ENCODE data around the gene FER. TPM values are rescaled to one million over a fixed set of nuclear protein-coding genes. Genes with fewer than 3 reads are reported as not detected.

Gene FER
- total and polyA plus RNA-seq, 10 of the 15 experiments (the other 5 are each of a cell fraction or from before 2014, with no cell fraction given): 4.4 to 19.1 (median 9.6) TPM

GRCh38 chr5:109099081-109099480, 351.4 kb downstream of the FER start (continued):
- no peak for TF ChIP-seq USF2 (IDR thresholded peaks at IDR 0.05; ENCODE audit: borderline replicate concordance, low read depth, low read length)
- no peak for TF ChIP-seq FOXM1 (IDR thresholded peaks at IDR 0.05; ENCODE audit: low read depth, low read length)
- TF ChIP-seq SIN3A (IDR thresholded peaks at IDR 0.05; ENCODE audit: low read depth, low read length): no peak
- no peak for TF ChIP-seq MTA2 (IDR thresholded peaks at IDR 0.05; ENCODE audit: low read depth)
- no peak for TF ChIP-seq ZNF217 (IDR thresholded peaks at IDR 0.05)

- ChIA-PET SMC1A (ENCODE audit: uncharacterized antibody, unreplicated experiment) (no interaction called here), RAD21 (ENCODE audit: unreplicated experiment) (no interaction called here), CTCF (no interaction called here), POLR2A (no interaction called here)
- Histone ChIP-seq H2AFZ (ENCODE audit: control insufficient read depth, low read depth, low read length) (no peak overlapping the region), H3K4me1 (ENCODE audit: control insufficient read depth, insufficient read depth, low read length) (no peaks in the 10 kb centered on the region), H3K79me2 (ENCODE audit: control insufficient read depth, insufficient read depth, low read length) (no peaks in the 10 kb centered on the region), H3K4me3 (no peak overlapping the region), H3K9ac (ENCODE audit: control insufficient read depth, insufficient read depth, low read length) (no peak overlapping the region), H4K20me1 (ENCODE audit: control insufficient read depth, insufficient read depth) (no peaks in the 10 kb centered on the region), H3K9me3 (replicated peaks; ENCODE audit: control insufficient read depth, insufficient read depth, low read length) (no peaks in the 10 kb centered on the region), H3K4me2 (ENCODE audit: control insufficient read depth, insufficient read depth) (no peak overlapping the region), H3K27me3 (replicated peaks in 1 of 2; ENCODE audit: control insufficient read depth in 2 of 2, insufficient read depth in 2 of 2, low read length in 1 of 2) (no peaks in the 10 kb centered on the region), H3K36me3 (ENCODE audit: control insufficient read depth in 2 of 2, insufficient read depth in 2 of 2, low read length in 1 of 2) (no peaks in the 10 kb centered on the region), H3K27ac (ENCODE audit: control insufficient read depth, insufficient read depth) (no peak overlapping the region)
- 98% methylated on average over 2 of the region's 2 CpGs for WGBS (ENCODE audit: insufficient coverage, insufficient replicate concordance, low lambda C conversion rate, missing lambda C conversion rate)
- intact Hi-C loops (cut with micrococcal nuclease; ENCODE audit: unreplicated experiment): loop anchor here (10.0 kb wide), 1 partner anchor 64 kb away; no protein-coding TSS in a partner anchor
- in situ Hi-C loops (cut with MboI): no loop called here
- no TSS peak for BruUV-seq (replicated peaks)
- FAIRE-seq (no peak), ATAC-seq (no peak), DNase-seq (ENCODE audit: low read depth, low spot score) (no peak)
- TF ChIP-seq SKIL (IDR thresholded peaks at IDR 0.05; ENCODE audit: low read depth, poor library complexity, severe bottlenecking) (no peak), MXI1 (IDR thresholded peaks at IDR 0.05; ENCODE audit: low read depth, low read length) (no peak), PKNOX1 (IDR thresholded peaks at IDR 0.05) (no peak), TBL1XR1 (IDR thresholded peaks at IDR 0.05; ENCODE audit: low read depth, low read length) (no peak), JUNB (IDR thresholded peaks at IDR 0.05) (no peak), MYB (IDR thresholded peaks at IDR 0.05; ENCODE audit: borderline replicate concordance, low read depth, low read length) (no peak), KLF5 (IDR thresholded peaks at IDR 0.05; ENCODE audit: partially characterized antibody) (no peak), BCL3 (IDR thresholded peaks at IDR 0.05; ENCODE audit: borderline replicate concordance, insufficient read depth, low read depth, low read length, poor library complexity, severe bottlenecking) (no peak), CHD1 (IDR thresholded peaks at IDR 0.05; ENCODE audit: low read depth, low read length) (no peak), KAT2A (conservative IDR thresholded peaks at IDR 0.05; ENCODE audit: control insufficient read depth, low read depth, low read length) (no peak), BCL11A (IDR thresholded peaks at IDR 0.05; ENCODE audit: low read depth, low read length) (no peak), NR2C1 (IDR thresholded peaks at IDR 0.05) (no peak), YY1 (IDR thresholded peaks at IDR 0.05; ENCODE audit: low read depth, low read length) (no peak)
These were observed 353.3 kb downstream of the FER start for GRCh38 chr5:109100971-109101370.
